Ovary (tissue), 9 donors: Measurements from ENCODE around the gene WBP1. TPM values are rescaled to one million over a fixed set of nuclear protein-coding genes. Genes with fewer than 3 reads are reported as not detected.

Source experiments
- DNase-seq, 5 donors: peaks; one replicate each; pipeline ENCODE4 v3.0.0-alpha.2; 2019 to 2020
- H3K27ac ChIP-seq, 2 donors: fragments of 200-600 bp; one replicate each; pipeline versions ENCODE4 v1.5.1 to v1.8.0; 2019 to 2022
- H3K27me3 ChIP-seq: fragments of 200-600 bp; one replicate; pipeline ENCODE4 v1.8.0; 2022
- H3K36me3 ChIP-seq: fragments of 200-600 bp; sonication (generic); one replicate; pipeline ENCODE4 v1.5.1; 2019
- H3K4me1 ChIP-seq: one replicate; pipeline ENCODE4 v1.8.1; 2013; ENCODE audit warnings: mild to moderate bottlenecking, moderate library complexity; ENCODE audit not compliant: insufficient read depth
- H3K4me3 ChIP-seq: fragments of 200-600 bp; sonication (generic); one replicate; pipeline ENCODE4 v1.5.1; 2017
- H3K9me3 ChIP-seq, 2 donors: fragments of 200-600 bp in 1 of 2; sonication (generic) in 1 of 2; one replicate each; pipeline versions ENCODE4 v1.5.1 to v1.8.1; 2013 to 2019; ENCODE audit warnings: mild to moderate bottlenecking in 1 of 2, moderate library complexity in 1 of 2
- CTCF ChIP-seq, 3 donors: fragments of 450-650 bp in 2 of 3; fragments of 200-600 bp in 1 of 3; IDR thresholded peaks; one replicate each; pipeline versions ENCODE4 v1.5.1 to v1.8.0; 2016 to 2022; ENCODE audit warnings: antibody characterized with exemption in 3 of 3, mild to moderate bottlenecking in 1 of 3
- EP300 ChIP-seq: sonication (generic); formaldehyde crosslinking; IDR thresholded peaks from one replicate; pipeline ENCODE4 v1.6.1; 2017; ENCODE audit warnings: antibody characterized with exemption
- POLR2A ChIP-seq: fragments of 450-650 bp; IDR thresholded peaks from one replicate; pipeline ENCODE4 v1.6.1; 2017; ENCODE audit warnings: antibody characterized with exemption, mild to moderate bottlenecking, moderate library complexity
- WGBS, 3 donors: extraction: QIAGEN DNeasy Blood & Tissue Kit in 1 of 3; methylation state at CpG; one replicate each; pipeline versions ENCODE4 v1.1.5 to v1.1.7; 2013 to 2017; 5-methylcytosine and 5-hydroxymethylcytosine counted together
- intact Hi-C, 4 donors: fragments of 100-400 bp; cut with DNase I; formaldehyde crosslinking; loops; one replicate each; pipeline versions ENCODE4 v1.11.0 to v1.15.1; 2022 to 2023
- polyA plus RNA-seq, 2 donors: library from polyadenylated mRNA; stranded (reverse); fragments of 200-250 nt in 1 of 2; fragments of 350-450 nt in 1 of 2; fragmentation: Illumina TruSeq in 1 of 2; extraction: RNeasy Lipid Tissue Mini Kit (QIAGEN cat#74804) in 1 of 2; gene quantifications; one replicate each; pipeline ENCODE4 v1.2.3, GENCODE V29; 2013 to 2014
- total RNA-seq, 7 donors: library from RNA; depleted of rRNA in 2 of 7; stranded (reverse); fragments of >200 nt in 2 of 7; fragmentation: NEBNext Ultra II Directional in 3 of 7; extraction: Animal tissue kit (Norgen Biotek cat#: 25700) in 3 of 7; gene quantifications; one replicate each; pipeline versions ENCODE4 v1.1.0 to v1.2.4, GENCODE V29; 2016 to 2023
- donor health status: DM: no; HTN: no; CAD: no; lungs with moderate emphysema.
- donor health status: DM: no; HTN: no; CAD: no.
- donor health status: Bipolar disorder and iron deficiency.
- donor health status: DM: yes; HTN: yes; CAD: no.
- donor health status: DM: no; HTN: no; CAD: no.
- donor health status: DM: yes; HTN: yes; CAD: no.

WBP1 gene
- total and polyA plus RNA-seq, 9 donors = 52.4 to 114 (median 73.3) TPM

GRCh38 chr2:74510272-74510671 is 52.0 kb downstream of the WBP1 start:
- 73 to 81% (median 73%) methylated on average over 4 of the region's 4 CpGs for WGBS, 3 donors

More at GRCh38 chr2:74510272-74510671, 52.0 kb downstream of the WBP1 start:
- H3K36me3 ChIP-seq = no peaks in the 10 kb centered on the region
- no peaks in the 10 kb centered on the region for H3K9me3 ChIP-seq
- peaks cover 5% of the 10 kb centered on the region for H3K4me1 ChIP-seq
- no peak overlapping the region for H3K4me3 ChIP-seq
- TF ChIP-seq CTCF (IDR thresholded peaks at IDR 0.05) = no peak
- TF ChIP-seq POLR2A = no peak
- TF ChIP-seq EP300 = no peak
- no peak overlapping the region for H3K27ac ChIP-seq
- H3K27me3 ChIP-seq = peaks cover 7% of the 10 kb centered on the region
- no peak for DNase-seq
- intact Hi-C loops = no loop called here

Other genes starting within 250 kb of the WBP1 start
- 1 to 10 TPM; 1.5 to 6.3 (median 2.7) TPM for gene SLC4A5, start 115.0 kb upstream of the WBP1 start, total RNA-seq
- gene SLC4A5, start 115.0 kb upstream of the WBP1 start, polyA plus RNA-seq = 1 to 10 TPM; 1.1 to 1.4 TPM
- gene DCTN1, start 78.1 kb upstream of the WBP1 start, total RNA-seq = 100 to 1,000 TPM in 5 of 7 donors, 10 to 100 TPM in 2; 58.5 to 127 (median 111) TPM
- 100 to 1,000 TPM in 1 of 2 donors, 10 to 100 TPM in 1; 59.5 to 108 TPM for gene DCTN1, start 78.1 kb upstream of the WBP1 start, polyA plus RNA-seq
- 1 to 10 TPM; 1.3 to 9.9 (median 4.5) TPM for gene C2orf81, start 36.8 kb upstream of the WBP1 start, total RNA-seq
- 1 to 10 TPM in 1 of 2 donors, under 1 TPM in 1; 0.85 to 5.1 TPM for gene C2orf81, start 36.8 kb upstream of the WBP1 start, polyA plus RNA-seq
- 10 to 100 TPM in 6 of 7 donors, 1 to 10 TPM in 1; 8.8 to 41.6 (median 16.2) TPM for gene WDR54, start 36.7 kb upstream of the WBP1 start, total RNA-seq
- 10 to 100 TPM in 1 of 2 donors, 1 to 10 TPM in 1; 8.6 to 22.4 TPM for gene WDR54, start 36.7 kb upstream of the WBP1 start, polyA plus RNA-seq
- 10 to 100 TPM in 5 of 7 donors, 1 to 10 TPM in 2; 1.6 to 30.9 (median 12.2) TPM for gene RTKN, start 16.5 kb upstream of the WBP1 start, total RNA-seq
- 1 to 10 TPM; 8.6 TPM for gene RTKN, start 16.5 kb upstream of the WBP1 start, polyA plus RNA-seq
- 10 to 100 TPM in 6 of 7 donors, 1 to 10 TPM in 1; 9.4 to 60.9 (median 49.6) TPM for gene INO80B, start 3.4 kb upstream of the WBP1 start, total RNA-seq
- 10 to 100 TPM; 45.1 to 48.6 TPM for gene INO80B, start 3.4 kb upstream of the WBP1 start, polyA plus RNA-seq
- 10 to 100 TPM; 26.3 to 38.6 (median 36.0) TPM for gene MOGS, start 6.9 kb downstream of the WBP1 start, total RNA-seq
- 10 to 100 TPM; 20.4 to 24.6 TPM for gene MOGS, start 6.9 kb downstream of the WBP1 start, polyA plus RNA-seq
- gene MRPL53, start 14.2 kb downstream of the WBP1 start, total RNA-seq = 100 to 1,000 TPM in 1 of 7 donors, 10 to 100 TPM in 6; 21.9 to 105 (median 85.1) TPM
- gene MRPL53, start 14.2 kb downstream of the WBP1 start, polyA plus RNA-seq = 10 to 100 TPM; 13.1 to 60.1 TPM
- gene CCDC142, start 24.6 kb downstream of the WBP1 start, total RNA-seq = 10 to 100 TPM; 13.1 to 31.1 (median 23.4) TPM
- gene CCDC142, start 24.6 kb downstream of the WBP1 start, polyA plus RNA-seq = 1 to 10 TPM; 3.7 to 8.7 TPM
- 10 to 100 TPM; 15.1 to 21.7 (median 15.7) TPM for gene TTC31, start 24.6 kb downstream of the WBP1 start, total RNA-seq
- 10 to 100 TPM; 12.9 to 18.0 TPM for gene TTC31, start 24.6 kb downstream of the WBP1 start, polyA plus RNA-seq
- 1 to 10 TPM in 1 of 7 donors, under 1 TPM in 3, not detected in 3; 0.15 to 1.2 (median 0.28) TPM for gene LBX2, start 41.2 kb downstream of the WBP1 start, total RNA-seq
- under 1 TPM in 1 of 2 donors, not detected in 1; 0.15 TPM for gene LBX2, start 41.2 kb downstream of the WBP1 start, polyA plus RNA-seq
- 10 to 100 TPM in 5 of 7 donors, 1 to 10 TPM in 2; 9.3 to 24.3 (median 12.2) TPM for gene PCGF1, start 49.3 kb downstream of the WBP1 start, total RNA-seq
- gene PCGF1, start 49.3 kb downstream of the WBP1 start, polyA plus RNA-seq = 10 to 100 TPM; 14.9 to 23.4 TPM
- gene TLX2, start 56.0 kb downstream of the WBP1 start, total RNA-seq = not detected
- gene TLX2, start 56.0 kb downstream of the WBP1 start, polyA plus RNA-seq = not detected
- gene DQX1, start 67.8 kb downstream of the WBP1 start, total RNA-seq = 1 to 10 TPM in 1 of 7 donors, under 1 TPM in 2, not detected in 4; 0.20 to 1.1 (median 0.24) TPM
- gene DQX1, start 67.8 kb downstream of the WBP1 start, polyA plus RNA-seq = under 1 TPM in 1 of 2 donors, not detected in 1; 0.06 TPM
- gene AUP1, start 71.3 kb downstream of the WBP1 start, total RNA-seq = 100 to 1,000 TPM in 1 of 7 donors, 10 to 100 TPM in 6; 57.1 to 101 (median 70.4) TPM
- gene AUP1, start 71.3 kb downstream of the WBP1 start, polyA plus RNA-seq = 10 to 100 TPM; 65.8 to 87.1 TPM
- 10 to 100 TPM; 28.7 to 47.6 (median 36.4) TPM for gene HTRA2, start 71.5 kb downstream of the WBP1 start, total RNA-seq
- gene HTRA2, start 71.5 kb downstream of the WBP1 start, polyA plus RNA-seq = 10 to 100 TPM; 37.5 to 38.9 TPM
- gene LOXL3, start 95.5 kb downstream of the WBP1 start, total RNA-seq = 1 to 10 TPM; 2.3 to 5.9 (median 4.4) TPM
- 1 to 10 TPM; 3.7 to 8.5 TPM for gene LOXL3, start 95.5 kb downstream of the WBP1 start, polyA plus RNA-seq
- 10 to 100 TPM in 6 of 7 donors, 1 to 10 TPM in 1; 9.4 to 16.0 (median 13.6) TPM for gene DOK1, start 96.3 kb downstream of the WBP1 start, total RNA-seq
- 10 to 100 TPM in 1 of 2 donors, 1 to 10 TPM in 1; 6.5 to 11.8 TPM for gene DOK1, start 96.3 kb downstream of the WBP1 start, polyA plus RNA-seq
- under 1 TPM in 4 of 7 donors, not detected in 3; 0.36 to 0.50 (median 0.45) TPM for gene M1AP, start 189.9 kb downstream of the WBP1 start, total RNA-seq
- gene M1AP, start 189.9 kb downstream of the WBP1 start, polyA plus RNA-seq = under 1 TPM; 0.42 to 0.72 TPM
- 10 to 100 TPM in 3 of 7 donors, 1 to 10 TPM in 4; 6.2 to 13.5 (median 7.4) TPM for gene SEMA4F, start 195.8 kb downstream of the WBP1 start, total RNA-seq
- 1 to 10 TPM; 3.8 to 6.9 TPM for gene SEMA4F, start 195.8 kb downstream of the WBP1 start, polyA plus RNA-seq